Mucosa of rectum (tissue), 2 donors: ENCODE measurements around the gene FBXO42.

Source experiments
- H3K27ac ChIP-seq, 2 donors: one replicate each; pipeline ENCODE4 v1.7.0; 2013; ENCODE audit warnings: inconsistent platforms in 2 of 2, low read depth in 2 of 2, low read length in 2 of 2
- H3K27me3 ChIP-seq, 2 donors: one replicate each; pipeline ENCODE4 v1.7.0; 2013; ENCODE audit warnings: low read length in 2 of 2; ENCODE audit not compliant: control insufficient read depth in 2 of 2, insufficient read depth in 2 of 2
- H3K36me3 ChIP-seq, 2 donors: one replicate each; pipeline ENCODE4 v1.7.0; 2013; ENCODE audit warnings: low read length in 2 of 2; ENCODE audit not compliant: control insufficient read depth in 2 of 2, insufficient read depth in 2 of 2
- H3K4me1 ChIP-seq, 2 donors: one replicate each; pipeline ENCODE4 v1.7.0; 2013; ENCODE audit warnings: low read length in 2 of 2, mild to moderate bottlenecking in 1 of 2; ENCODE audit not compliant: control insufficient read depth in 2 of 2, insufficient read depth in 2 of 2
- H3K4me3 ChIP-seq, 2 donors: one replicate each; pipeline ENCODE4 v1.7.0; 2013; ENCODE audit warnings: low read length in 2 of 2
- H3K9ac ChIP-seq, 2 donors: one replicate each; pipeline ENCODE4 v1.7.0; 2013; ENCODE audit warnings: low read length in 2 of 2, low read depth in 1 of 2, mild to moderate bottlenecking in 1 of 2
- H3K9me3 ChIP-seq, 2 donors: one replicate each; pipeline ENCODE4 v1.7.0; 2013; ENCODE audit warnings: low read length in 2 of 2; ENCODE audit not compliant: control insufficient read depth in 2 of 2
- donor health status: healthy.
- donor health status: Normal muscosa, but diverticular disease.

Gene FBXO42

GRCh38 chr1:16244650-16245285, 107.5 kb downstream of the FBXO42 start:
- no peaks in the 10 kb centered on the region for H3K27me3 ChIP-seq
- no peak overlapping the region for H3K27ac ChIP-seq
- peaks cover 9 to 12% of the 10 kb centered on the region in 2 donors for H3K4me1 ChIP-seq
- H3K36me3 ChIP-seq = peaks cover 4 to 5% of the 10 kb centered on the region in 2 donors
- no peak overlapping the region for H3K4me3 ChIP-seq
- H3K9me3 ChIP-seq = no peaks in the 10 kb centered on the region
- no peak overlapping the region for H3K9ac ChIP-seq

- Histone ChIP-seq H3K4me3 (no peak overlapping the region), H3K36me3 (peaks cover 4 to 5% of the 10 kb centered on the region in 2 donors), H3K4me1 (peaks cover 9 to 12% of the 10 kb centered on the region in 2 donors), H3K27ac (no peak overlapping the region), H3K9ac (peak overlapping the region in 1 of 2 donors; percentile 5), H3K9me3 (no peaks in the 10 kb centered on the region), H3K27me3 (no peaks in the 10 kb centered on the region)
Observed at GRCh38 chr1:16243936-16244649, 108.2 kb downstream of the FBXO42 start.

GRCh38 chr1:16243215-16243610, 109.1 kb downstream of the FBXO42 start:
- peaks cover 3 to 6% of the 10 kb centered on the region in 2 donors for H3K4me1 ChIP-seq
- H3K36me3 ChIP-seq = peaks cover 4 to 5% of the 10 kb centered on the region in 2 donors
- H3K27ac ChIP-seq = no peak overlapping the region
- H3K4me3 ChIP-seq = no peak overlapping the region
- no peak overlapping the region for H3K9ac ChIP-seq
- no peaks in the 10 kb centered on the region for H3K9me3 ChIP-seq
- no peaks in the 10 kb centered on the region for H3K27me3 ChIP-seq

- Histone ChIP-seq H3K27ac (no peak overlapping the region), H3K9ac (no peak overlapping the region), H3K36me3 (peaks cover 4 to 5% of the 10 kb centered on the region in 2 donors), H3K4me1 (peaks cover 2 to 4% of the 10 kb centered on the region in 2 donors), H3K4me3 (no peak overlapping the region), H3K27me3 (no peaks in the 10 kb centered on the region), H3K9me3 (no peaks in the 10 kb centered on the region)
Observed at GRCh38 chr1:16242556-16243214, 109.6 kb downstream of the FBXO42 start.

- no peak overlapping the region for H3K4me3 ChIP-seq
- H3K9me3 ChIP-seq = no peaks in the 10 kb centered on the region
- H3K4me1 ChIP-seq = peaks cover 14% of the 10 kb centered on the region in 2 donors
- no peaks in the 10 kb centered on the region for H3K36me3 ChIP-seq
- H3K27ac ChIP-seq = no peak overlapping the region
- no peaks in the 10 kb centered on the region for H3K27me3 ChIP-seq
- no peak overlapping the region for H3K9ac ChIP-seq
Observed at GRCh38 chr1:16241221-16241708, 111.0 kb downstream of the FBXO42 start.

GRCh38 chr1:16239972-16240491, 112.2 kb downstream of the FBXO42 start:
- Histone ChIP-seq H3K27me3 (no peaks in the 10 kb centered on the region), H3K9ac (no peak overlapping the region), H3K36me3 (no peaks in the 10 kb centered on the region), H3K4me3 (no peak overlapping the region), H3K9me3 (no peaks in the 10 kb centered on the region), H3K27ac (no peak overlapping the region), H3K4me1 (peaks cover 18% of the 10 kb centered on the region in 2 donors)

- peaks cover 14 to 18% of the 10 kb centered on the region in 2 donors for H3K4me1 ChIP-seq
- H3K36me3 ChIP-seq = no peaks in the 10 kb centered on the region
- peak overlapping the region; percentile 87 to 91 for H3K9ac ChIP-seq
- peak overlapping the region; percentile 89 to 97 for H3K4me3 ChIP-seq
- H3K9me3 ChIP-seq = no peaks in the 10 kb centered on the region
- peak overlapping the region; percentile 75 to 84 for H3K27ac ChIP-seq
- H3K27me3 ChIP-seq = no peaks in the 10 kb centered on the region
Observed at GRCh38 chr1:16237343-16237830, 114.9 kb downstream of the FBXO42 start.

GRCh38 chr1:16236511-16237342, 115.6 kb downstream of the FBXO42 start, which contains the start of gene CPLANE2:
CPLANE2 (minus strand) TSS chr1:16237183; CDS start chr1:16236742, 441 bp downstream.
- no peaks in the 10 kb centered on the region for H3K9me3 ChIP-seq
- H3K4me1 ChIP-seq = peaks cover 14 to 18% of the 10 kb centered on the region in 2 donors
- H3K27me3 ChIP-seq = no peaks in the 10 kb centered on the region
- peak within 1 kb of the TSS; percentile 84 to 93 for H3K27ac ChIP-seq
- peak within 1 kb of the TSS; percentile 89 to 97 for H3K4me3 ChIP-seq
- H3K36me3 ChIP-seq = no peaks in the 10 kb centered on the region
- peak within 1 kb of the TSS; percentile 91 to 94 for H3K9ac ChIP-seq

- Histone ChIP-seq H3K27me3 (no peaks in the 10 kb centered on the region), H3K27ac (peak overlapping the region; percentile 84 to 93), H3K4me3 (peak overlapping the region; percentile 89 to 97), H3K9ac (peak overlapping the region; percentile 91 to 94), H3K4me1 (peaks cover 14 to 18% of the 10 kb centered on the region in 2 donors), H3K36me3 (no peaks in the 10 kb centered on the region), H3K9me3 (no peaks in the 10 kb centered on the region)
Observed at GRCh38 chr1:16235944-16236510, 116.3 kb downstream of the FBXO42 start.
